OCI-LY1 (cell line): ENCODE results near the gene CSGALNACT2.

Source experiments
- CTCF ChIP-seq: fragments of 200-600 bp; sonication (generic), shearing (Covaris generic); IDR thresholded peaks from 2 replicates; pipeline ENCODE4 v1.5.1; 2017; ENCODE audit warnings: mild to moderate bottlenecking, antibody characterized with exemption, low read length, moderate library complexity, mixed read lengths
- EZH2 ChIP-seq: fragments of 200-600 bp; sonication (generic), shearing (Covaris generic); IDR thresholded peaks from 2 replicates; pipeline ENCODE4 v1.8.0; 2017; ENCODE audit warnings: borderline replicate concordance, mixed run types, mild to moderate bottlenecking, antibody characterized with exemption, low read length, moderate library complexity, mixed read lengths

- TF ChIP-seq EZH2 (no peak), CTCF (no peak)
These were observed 15.7 kb downstream of the CSGALNACT2 start for GRCh38 chr10:43153901-43154300.
